Measurements from ENCODE around the gene ORAI3. TPM values are rescaled to one million over a fixed set of nuclear protein-coding genes. Genes with fewer than 3 reads are reported as not detected.
"Not testable (repeated sequence)": the region's sequence is repeated elsewhere in the genome, so short reads cannot be mapped to it uniquely, and the experiment has no call there.

The ORAI3 gene
- total RNA-seq, 2 experiments from 2014 or later, result 18.4 to 19.0 TPM

GRCh38 chr16:30925632-30925987, 23.3 kb upstream of the ORAI3 start:
- Mint-ChIP-seq H3K36me3 (ENCODE audit: low read depth) (no peaks in the 10 kb centered on the region), H3K9me3 (no peaks in the 10 kb centered on the region), H3K4me1 (peaks cover 32% of the 10 kb centered on the region), H3K27ac (no peak overlapping the region), H3K27me3 (no peaks in the 10 kb centered on the region), H3K4me3 (peak overlapping the region; percentile 5)
- DNase-seq, result no peak
- ChIA-PET CTCF (interaction anchor here (2.1 to 6.6 kb wide), 3 partner anchors 15 to 81 kb away, joined by 4 to 48 read pairs (median 7); no protein-coding TSS in a partner anchor), POLR2A (interaction anchor here (0.5 kb wide), 1 partner anchor 164 kb away, joined by 3 read pairs; no protein-coding TSS in a partner anchor)

GRCh38 chr16:30925995-30926811, 22.7 kb upstream of the ORAI3 start:
- peaks cover 3% of the 10 kb centered on the region for H3K36me3 Mint-ChIP-seq (ENCODE audit: low read depth)
- ChIA-PET CTCF (interaction anchor here (2.1 to 6.6 kb wide), 3 partner anchors 14 to 81 kb away, joined by 4 to 48 read pairs (median 7); no protein-coding TSS in a partner anchor), POLR2A (interaction anchor here (0.5 kb wide), 1 partner anchor 164 kb away, joined by 3 read pairs; no protein-coding TSS in a partner anchor)
- no peaks in the 10 kb centered on the region for H3K9me3 Mint-ChIP-seq
- no peak overlapping the region for H3K27ac Mint-ChIP-seq
- no peaks in the 10 kb centered on the region for H3K27me3 Mint-ChIP-seq
- no peak for DNase-seq
- peak overlapping the region; percentile 5 for H3K4me3 Mint-ChIP-seq
- H3K4me1 Mint-ChIP-seq, result peaks cover 27% of the 10 kb centered on the region

GRCh38 chr16:30926937-30927788, 21.7 kb upstream of the ORAI3 start:
- Mint-ChIP-seq H3K9me3 (no peaks in the 10 kb centered on the region), H3K4me1 (peaks cover 21% of the 10 kb centered on the region), H3K27me3 (no peaks in the 10 kb centered on the region), H3K27ac (no peak overlapping the region), H3K36me3 (ENCODE audit: low read depth) (peaks cover 3% of the 10 kb centered on the region), H3K4me3 (no peak overlapping the region)
- ChIA-PET CTCF (interaction anchor here (1.0 to 6.6 kb wide), 5 partner anchors 8 to 82 kb away, joined by 3 to 48 read pairs (median 7); no protein-coding TSS in a partner anchor), POLR2A (no interaction called here)
- DNase-seq, result no peak

- POLR2A ChIA-PET, result no interaction called here
- peaks cover 19% of the 10 kb centered on the region for H3K4me1 Mint-ChIP-seq
- CTCF ChIA-PET, result interaction anchor here (1.0 to 6.6 kb wide), 3 partner anchors 8 to 26 kb away, joined by 3 to 48 read pairs (median 8); no protein-coding TSS in a partner anchor
- no peaks in the 10 kb centered on the region for H3K9me3 Mint-ChIP-seq
- no peaks in the 10 kb centered on the region for H3K27me3 Mint-ChIP-seq
- peaks cover 6% of the 10 kb centered on the region for H3K36me3 Mint-ChIP-seq (ENCODE audit: low read depth)
- no peak overlapping the region for H3K4me3 Mint-ChIP-seq
- peak; percentile 30 for DNase-seq
- no peak overlapping the region for H3K27ac Mint-ChIP-seq
These were observed 21.0 kb upstream of the ORAI3 start for GRCh38 chr16:30927789-30928378.

GRCh38 chr16:30928390-30928789, 20.5 kb upstream of the ORAI3 start:
- Mint-ChIP-seq H3K27me3 (no peaks in the 10 kb centered on the region), H3K4me1 (peaks cover 19% of the 10 kb centered on the region), H3K36me3 (ENCODE audit: low read depth) (peaks cover 6% of the 10 kb centered on the region), H3K27ac (no peak overlapping the region), H3K4me3 (no peak overlapping the region), H3K9me3 (no peaks in the 10 kb centered on the region)
- POLR2A ChIA-PET, result no interaction called here
- CTCF ChIA-PET, result interaction anchor here (0.5 to 6.6 kb wide), 3 partner anchors 12 to 27 kb away, joined by 3 to 48 read pairs (median 8); no protein-coding TSS in a partner anchor
- no peak for DNase-seq

- DNase-seq, result no peak
- Mint-ChIP-seq H3K27me3 (no peaks in the 10 kb centered on the region), H3K4me3 (no peak overlapping the region), H3K27ac (no peak overlapping the region), H3K4me1 (peaks cover 22% of the 10 kb centered on the region), H3K9me3 (no peaks in the 10 kb centered on the region), H3K36me3 (ENCODE audit: low read depth) (peaks cover 6% of the 10 kb centered on the region)
- ChIA-PET POLR2A (no interaction called here), CTCF (interaction anchor here (0.6 to 6.6 kb wide), 2 partner anchors 9 to 11 kb away, joined by 3 to 48 read pairs; no protein-coding TSS in a partner anchor)
These were observed 19.7 kb upstream of the ORAI3 start for GRCh38 chr16:30929167-30929566.

GRCh38 chr16:30930160-30930571, 18.7 kb upstream of the ORAI3 start:
- Mint-ChIP-seq H3K4me3 (no peak overlapping the region), H3K36me3 (ENCODE audit: low read depth) (peaks cover 6% of the 10 kb centered on the region), H3K4me1 (peaks cover 25% of the 10 kb centered on the region), H3K27ac (no peak overlapping the region), H3K27me3 (no peaks in the 10 kb centered on the region), H3K9me3 (no peaks in the 10 kb centered on the region)
- ChIA-PET POLR2A (no interaction called here), CTCF (interaction anchor here (0.6 to 6.6 kb wide), 2 partner anchors 10 to 86 kb away, joined by 3 to 48 read pairs; no protein-coding TSS in a partner anchor)
- DNase-seq, result no peak

- no peak for DNase-seq
- no peak overlapping the region for H3K4me3 Mint-ChIP-seq
- H3K27me3 Mint-ChIP-seq, result no peaks in the 10 kb centered on the region
- H3K27ac Mint-ChIP-seq, result peak overlapping the region; percentile 0
- ChIA-PET POLR2A (no interaction called here), CTCF (interaction anchor here (1.1 kb wide), 1 partner anchor 86 kb away, joined by 3 read pairs; no protein-coding TSS in a partner anchor)
- no peaks in the 10 kb centered on the region for H3K9me3 Mint-ChIP-seq
- H3K4me1 Mint-ChIP-seq, result peaks cover 25% of the 10 kb centered on the region
- H3K36me3 Mint-ChIP-seq (ENCODE audit: low read depth), result peaks cover 6% of the 10 kb centered on the region
These were observed 17.7 kb upstream of the ORAI3 start for GRCh38 chr16:30931068-30931650.

GRCh38 chr16:30934827-30935557, 13.9 kb upstream of the ORAI3 start:
- H3K27ac Mint-ChIP-seq, result no peak overlapping the region
- no peak overlapping the region for H3K4me3 Mint-ChIP-seq
- H3K27me3 Mint-ChIP-seq, result no peaks in the 10 kb centered on the region
- no peaks in the 10 kb centered on the region for H3K9me3 Mint-ChIP-seq
- ChIA-PET CTCF (interaction anchor here (0.6 to 1.7 kb wide), 12 partner anchors 8 to 320 kb away, joined by 3 to 5 read pairs (median 3); partner anchors contain the start of gene FBXL19), POLR2A (interaction anchor here (0.6 kb wide), 1 partner anchor 508 kb away, joined by 4 read pairs; the partner anchor contains the start of gene ZNF843)
- H3K4me1 Mint-ChIP-seq, result peaks cover 28% of the 10 kb centered on the region
- peak; percentile 46 for DNase-seq
- peaks cover 8% of the 10 kb centered on the region for H3K36me3 Mint-ChIP-seq (ENCODE audit: low read depth)

GRCh38 chr16:30937692-30938091, 11.2 kb upstream of the ORAI3 start:
- ChIA-PET CTCF (interaction anchor here (0.6 to 6.0 kb wide), 7 partner anchors 10 to 247 kb away, joined by 3 to 48 read pairs (median 3); no protein-coding TSS in a partner anchor), POLR2A (no interaction called here)
- DNase-seq, result no peak
- peaks cover 3% of the 10 kb centered on the region for H3K36me3 Mint-ChIP-seq (ENCODE audit: low read depth)
- no peaks in the 10 kb centered on the region for H3K9me3 Mint-ChIP-seq
- H3K4me3 Mint-ChIP-seq, result no peak overlapping the region
- peaks cover 45% of the 10 kb centered on the region for H3K4me1 Mint-ChIP-seq
- peak overlapping the region; percentile 68 for H3K27ac Mint-ChIP-seq
- H3K27me3 Mint-ChIP-seq, result no peaks in the 10 kb centered on the region

- DNase-seq, H3K27me3 Mint-ChIP-seq, H3K27ac Mint-ChIP-seq, H3K4me3 Mint-ChIP-seq, POLR2A ChIA-PET, H3K9me3 Mint-ChIP-seq: not testable (repeated sequence)
- peaks cover 42% of the 10 kb centered on the region for H3K4me1 Mint-ChIP-seq
- CTCF ChIA-PET, result interaction anchor here (0.6 to 6.0 kb wide), 9 partner anchors 10 to 230 kb away, joined by 3 to 48 read pairs (median 4); no protein-coding TSS in a partner anchor
- peaks cover 14% of the 10 kb centered on the region for H3K36me3 Mint-ChIP-seq (ENCODE audit: low read depth)
These were observed 9.3 kb upstream of the ORAI3 start for GRCh38 chr16:30939571-30939970.
